ENCODE measurements around the gene RNGTT.
A peak's percentile ranks its signal among the peaks of the same experiment; 100 is the strongest.

RNGTT gene

GRCh38 chr6:88577461-88577860 is 386.0 kb downstream of the RNGTT start:
- DNase-seq: no peak

- DNase-seq: no peak
These were observed 387.9 kb downstream of the RNGTT start for GRCh38 chr6:88575536-88575935.

GRCh38 chr6:88574651-88575050 is 388.8 kb downstream of the RNGTT start:
- DNase-seq: no peak

- peak; percentile 8 for DNase-seq
These were observed 389.4 kb downstream of the RNGTT start for GRCh38 chr6:88574031-88574430.

GRCh38 chr6:88573561-88573960 is 389.9 kb downstream of the RNGTT start:
- no peak for DNase-seq

- no peak for DNase-seq
These were observed 390.8 kb downstream of the RNGTT start for GRCh38 chr6:88572449-88573139.

- no peak for DNase-seq
These were observed 393.5 kb downstream of the RNGTT start for GRCh38 chr6:88569959-88570358.

GRCh38 chr6:88567696-88568095 is 395.7 kb downstream of the RNGTT start:
- DNase-seq: no peak

GRCh38 chr6:88566746-88567534 is 396.5 kb downstream of the RNGTT start:
- DNase-seq: no peak

- DNase-seq: no peak
These were observed 397.6 kb downstream of the RNGTT start for GRCh38 chr6:88565836-88566235.

GRCh38 chr6:88565409-88565811 is 398.0 kb downstream of the RNGTT start:
- no peak for DNase-seq

GRCh38 chr6:88563277-88563625 is 400.2 kb downstream of the RNGTT start:
- DNase-seq: no peak

GRCh38 chr6:88562353-88563276 is 400.8 kb downstream of the RNGTT start:
- no peak for DNase-seq

GRCh38 chr6:88561954-88562315 is 401.5 kb downstream of the RNGTT start:
- no peak for DNase-seq

GRCh38 chr6:88561034-88561953 is 402.1 kb downstream of the RNGTT start:
- DNase-seq: no peak
